Breast epithelium (tissue), 3 donors: ENCODE data around the gene LSM10.

ENCODE experiments used
- POLR2A ChIP-seq: fragments of 450-650 bp; IDR thresholded peaks from one replicate; pipeline ENCODE4 v1.6.1; 2016; ENCODE audit warnings: antibody characterized with exemption, mild to moderate bottlenecking, moderate library complexity
- TF ChIP-seq, protein P1 (sequence below), 3 donors: fragments of 450-650 bp; IDR thresholded peaks; one replicate each; pipeline ENCODE4 v1.5.1; 2016 to 2017; ENCODE audit warnings: antibody characterized with exemption in 3 of 3, mild to moderate bottlenecking in 3 of 3, moderate library complexity in 3 of 3

DNA sequence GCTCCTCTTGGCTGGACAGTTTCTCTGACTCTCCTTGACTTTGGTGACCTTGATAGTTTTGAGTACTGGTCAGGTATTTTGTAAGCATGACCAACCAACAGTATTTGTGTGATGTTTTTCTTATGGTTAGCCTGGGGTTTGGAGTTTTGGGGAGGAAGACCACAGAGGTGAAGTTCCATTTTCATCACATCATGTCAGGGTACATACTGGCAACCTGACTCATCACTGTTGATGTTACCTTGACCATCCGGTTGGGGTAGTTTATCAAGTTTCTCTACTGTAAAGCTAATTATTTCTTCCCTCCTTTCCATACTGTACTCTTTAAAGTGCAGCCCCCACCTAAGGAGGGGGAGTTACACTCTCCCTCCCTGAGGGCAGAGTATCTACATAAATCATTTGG lies 39.1 kb upstream of the LSM10 start:
- TF ChIP-seq, protein P1, sequence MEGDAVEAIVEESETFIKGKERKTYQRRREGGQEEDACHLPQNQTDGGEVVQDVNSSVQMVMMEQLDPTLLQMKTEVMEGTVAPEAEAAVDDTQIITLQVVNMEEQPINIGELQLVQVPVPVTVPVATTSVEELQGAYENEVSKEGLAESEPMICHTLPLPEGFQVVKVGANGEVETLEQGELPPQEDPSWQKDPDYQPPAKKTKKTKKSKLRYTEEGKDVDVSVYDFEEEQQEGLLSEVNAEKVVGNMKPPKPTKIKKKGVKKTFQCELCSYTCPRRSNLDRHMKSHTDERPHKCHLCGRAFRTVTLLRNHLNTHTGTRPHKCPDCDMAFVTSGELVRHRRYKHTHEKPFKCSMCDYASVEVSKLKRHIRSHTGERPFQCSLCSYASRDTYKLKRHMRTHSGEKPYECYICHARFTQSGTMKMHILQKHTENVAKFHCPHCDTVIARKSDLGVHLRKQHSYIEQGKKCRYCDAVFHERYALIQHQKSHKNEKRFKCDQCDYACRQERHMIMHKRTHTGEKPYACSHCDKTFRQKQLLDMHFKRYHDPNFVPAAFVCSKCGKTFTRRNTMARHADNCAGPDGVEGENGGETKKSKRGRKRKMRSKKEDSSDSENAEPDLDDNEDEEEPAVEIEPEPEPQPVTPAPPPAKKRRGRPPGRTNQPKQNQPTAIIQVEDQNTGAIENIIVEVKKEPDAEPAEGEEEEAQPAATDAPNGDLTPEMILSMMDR (IDR thresholded peaks at IDR 0.05): no peak
- TF ChIP-seq POLR2A: no peak
